Psoas muscle (tissue), 8 donors: ENCODE data around the gene CAPN15. TPM values are rescaled to one million over a fixed set of nuclear protein-coding genes. Genes with fewer than 3 reads are reported as not detected.

Experiments
- ATAC-seq, 4 donors: fragments of 200-7000 bp; cut with Tn5 transposase; one replicate each; pipeline ENCODE4 v1.9.1; 2020; ENCODE audit warnings: moderate library complexity in 3 of 4, mild to moderate bottlenecking in 2 of 4
- DNase-seq, 2 donors: peaks; one replicate each; pipeline ENCODE4 v3.0.0-alpha.2; 2020
- H3K27ac ChIP-seq: fragments of 200-600 bp; one replicate; pipeline ENCODE4 v1.8.0; 2022
- H3K27me3 ChIP-seq, 3 donors: fragments of 200-600 bp in 1 of 3; one replicate each; pipeline versions ENCODE4 v1.6.1 to v1.8.0; 2013 to 2022; ENCODE audit warnings: low read length in 2 of 3, mild to moderate bottlenecking in 2 of 3, moderate library complexity in 1 of 3; ENCODE audit not compliant: insufficient read depth in 3 of 3
- H3K36me3 ChIP-seq, 2 donors: fragments of 200-600 bp in 1 of 2; one replicate each; pipeline versions ENCODE4 v1.6.1 to v1.8.0; 2013 to 2022; ENCODE audit warnings: low read depth in 1 of 2, mild to moderate bottlenecking in 1 of 2, moderate library complexity in 1 of 2; ENCODE audit not compliant: insufficient read depth in 1 of 2
- H3K4me1 ChIP-seq: fragments of 200-600 bp; one replicate; pipeline ENCODE4 v1.8.0; 2022
- H3K4me3 ChIP-seq: fragments of 200-600 bp; one replicate; pipeline ENCODE4 v1.8.0; 2022; ENCODE audit warnings: mild to moderate bottlenecking
- H3K9me3 ChIP-seq: fragments of 200-600 bp; one replicate; pipeline ENCODE4 v1.8.0; 2022
- WGBS, 3 donors: extraction: QIAGEN DNeasy Blood & Tissue Kit; methylation state at CpG; one replicate each; pipeline versions ENCODE4 v1.1.6 to v1.1.7; 2013; 5-methylcytosine and 5-hydroxymethylcytosine counted together
- intact Hi-C, 2 donors: fragments of 100-400 bp; cut with DNase I; formaldehyde crosslinking; loops; one replicate each; pipeline versions ENCODE4 v1.11.0 to v1.14.2; 2022
- polyA plus RNA-seq, 3 donors: library from polyadenylated mRNA; stranded (reverse); fragments of 200-250 nt; gene quantifications; one replicate each; pipeline ENCODE4 v1.2.3, GENCODE V29; 2013
- total RNA-seq, 4 donors: library from RNA; stranded (reverse); fragmentation: NEBNext Ultra II Directional in 2 of 4; extraction: Animal tissue kit (Norgen Biotek cat#: 25700) in 2 of 4; gene quantifications; one replicate each; pipeline versions ENCODE4 v1.2.1 to v1.2.4, GENCODE V29; 2021 to 2023
- TF ChIP-seq, protein P1 (sequence below): fragments of 200-600 bp; IDR thresholded peaks from one replicate; pipeline ENCODE4 v1.8.0; 2022; ENCODE audit warnings: antibody characterized with exemption
- donor health status: healthy with polysubstance abuse.
- donor health status: DM: no; HTN: no; CAD: no; lungs with moderate emphysema.
- donor health status: Bipolar disorder and iron deficiency.
- donor health status: healthy.
- donor health status: DM: yes; HTN: yes; CAD: no.
- donor health status: DM: no; HTN: no; CAD: no.
- donor health status: DM: no; HTN: no; CAD: no.
- donor health status: DM: yes; HTN: yes; CAD: no.

The CAPN15 gene
- total and polyA plus RNA-seq, 7 donors = 14.9 to 32.1 (median 25.5) TPM

DNA sequence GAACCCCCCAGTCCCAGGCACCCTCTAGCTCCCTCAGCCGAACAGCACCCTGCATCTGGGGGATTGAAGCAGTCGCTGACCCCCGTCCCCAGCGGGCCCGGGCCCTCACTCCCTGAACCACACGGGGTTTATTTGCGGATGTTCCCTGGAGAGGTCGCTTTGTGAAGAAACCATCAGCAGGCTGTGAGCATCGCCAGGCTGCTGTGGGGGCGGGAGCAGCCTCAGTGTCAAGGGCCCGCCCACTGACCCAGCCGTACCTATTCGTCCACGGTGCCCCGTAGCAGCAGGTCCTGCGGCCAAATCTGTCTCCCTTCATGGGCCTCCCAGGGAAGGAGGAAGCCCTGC lies 55.9 kb downstream of the CAPN15 start:
- no peaks in the 10 kb centered on the region for H3K27me3 ChIP-seq
- no peak overlapping the region for H3K4me3 ChIP-seq
- no peak for DNase-seq
- ATAC-seq = no peak
- intact Hi-C loops = loop anchor here in 1 of 2 donors (2.0 kb wide), 1 partner anchor 77 kb away; no protein-coding TSS in a partner anchor
- peaks cover 0 to 5% of the 10 kb centered on the region in 2 donors for H3K36me3 ChIP-seq
- no peaks in the 10 kb centered on the region for H3K9me3 ChIP-seq
- WGBS, 3 donors = 59 to 71% (median 60%) methylated on average over 15 to 16 of the region's 16 CpGs
- H3K27ac ChIP-seq = no peak overlapping the region
- TF ChIP-seq, protein P1, sequence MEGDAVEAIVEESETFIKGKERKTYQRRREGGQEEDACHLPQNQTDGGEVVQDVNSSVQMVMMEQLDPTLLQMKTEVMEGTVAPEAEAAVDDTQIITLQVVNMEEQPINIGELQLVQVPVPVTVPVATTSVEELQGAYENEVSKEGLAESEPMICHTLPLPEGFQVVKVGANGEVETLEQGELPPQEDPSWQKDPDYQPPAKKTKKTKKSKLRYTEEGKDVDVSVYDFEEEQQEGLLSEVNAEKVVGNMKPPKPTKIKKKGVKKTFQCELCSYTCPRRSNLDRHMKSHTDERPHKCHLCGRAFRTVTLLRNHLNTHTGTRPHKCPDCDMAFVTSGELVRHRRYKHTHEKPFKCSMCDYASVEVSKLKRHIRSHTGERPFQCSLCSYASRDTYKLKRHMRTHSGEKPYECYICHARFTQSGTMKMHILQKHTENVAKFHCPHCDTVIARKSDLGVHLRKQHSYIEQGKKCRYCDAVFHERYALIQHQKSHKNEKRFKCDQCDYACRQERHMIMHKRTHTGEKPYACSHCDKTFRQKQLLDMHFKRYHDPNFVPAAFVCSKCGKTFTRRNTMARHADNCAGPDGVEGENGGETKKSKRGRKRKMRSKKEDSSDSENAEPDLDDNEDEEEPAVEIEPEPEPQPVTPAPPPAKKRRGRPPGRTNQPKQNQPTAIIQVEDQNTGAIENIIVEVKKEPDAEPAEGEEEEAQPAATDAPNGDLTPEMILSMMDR = no peak
- H3K4me1 ChIP-seq = peaks cover 33% of the 10 kb centered on the region

DNA sequence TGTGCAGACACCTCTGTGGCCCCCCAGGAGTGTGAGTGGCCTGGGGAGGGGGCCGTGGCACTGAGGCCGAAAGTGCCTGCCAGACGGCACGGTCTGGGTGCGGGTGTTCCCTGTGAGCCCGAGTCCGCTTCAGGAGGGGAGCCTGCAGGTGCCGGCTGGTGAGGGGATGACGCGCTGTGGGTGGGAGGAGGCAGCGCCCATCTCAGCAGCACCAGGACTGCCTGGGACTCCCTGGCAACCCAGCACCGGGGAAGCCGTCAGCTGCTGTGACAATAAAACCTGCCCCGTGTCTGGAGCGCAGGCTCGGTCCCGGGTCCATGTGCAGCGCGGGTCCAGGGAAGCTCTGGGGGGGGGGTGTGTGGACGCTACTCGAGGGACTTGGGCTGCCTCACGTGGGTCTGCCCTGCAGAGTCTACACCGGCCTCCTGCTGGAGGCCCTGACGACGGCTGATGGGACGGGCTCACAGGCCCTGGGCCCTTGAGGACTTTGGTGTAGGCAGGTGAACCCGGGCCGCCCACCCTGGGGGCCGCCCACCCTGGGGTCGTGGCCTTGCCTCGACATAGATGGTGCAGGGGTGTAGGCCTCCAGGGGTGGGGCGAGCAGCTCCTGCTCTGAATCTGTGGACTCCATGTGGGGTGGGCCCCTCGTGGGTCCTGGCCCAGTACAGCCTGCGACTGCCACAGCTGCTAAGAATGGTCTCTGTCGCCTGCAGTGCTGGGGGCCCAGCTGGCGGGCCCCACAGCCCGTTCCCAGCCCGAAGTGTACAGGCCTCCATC lies 56.5 kb downstream of the CAPN15 start:
- no peak overlapping the region for H3K27ac ChIP-seq
- TF ChIP-seq, protein P1 = no peak
- DNase-seq (no peak), ATAC-seq (no peak)
- 50 to 65% (median 58%) methylated on average over 34 to 38 of the region's 38 CpGs for WGBS, 3 donors
- intact Hi-C loops = loop anchor here in 1 of 2 donors (2.0 kb wide), 1 partner anchor 77 kb away; no protein-coding TSS in a partner anchor
- H3K4me3 ChIP-seq = no peak overlapping the region
- H3K4me1 ChIP-seq = peaks cover 33% of the 10 kb centered on the region
- H3K36me3 ChIP-seq = peaks cover 0 to 5% of the 10 kb centered on the region in 2 donors
- no peaks in the 10 kb centered on the region for H3K9me3 ChIP-seq
- no peaks in the 10 kb centered on the region for H3K27me3 ChIP-seq

DNA sequence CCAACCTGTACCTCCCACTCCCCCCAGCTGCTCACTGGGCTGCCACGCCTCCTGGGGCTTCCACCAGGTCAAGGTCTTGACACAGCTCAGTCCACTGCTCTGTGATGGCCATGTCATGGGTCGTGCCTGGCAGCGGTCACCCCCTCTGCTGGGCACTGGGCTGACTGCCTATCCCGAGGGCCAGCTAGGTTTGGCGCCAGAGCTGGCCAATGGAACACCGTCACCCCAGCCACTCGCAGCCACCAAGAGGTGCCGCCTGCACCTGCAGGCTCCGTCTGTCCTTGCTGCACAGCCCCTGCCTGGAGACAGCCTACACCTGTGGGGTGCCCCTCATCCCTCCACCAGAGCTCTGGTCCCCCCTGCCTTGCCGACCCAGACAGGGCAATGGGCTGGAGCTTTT lies 57.8 kb downstream of the CAPN15 start:
- TF ChIP-seq, protein P1 = no peak
- DNase-seq (no peak), ATAC-seq (no peak)
- no peak overlapping the region for H3K27ac ChIP-seq
- H3K4me3 ChIP-seq = no peak overlapping the region
- WGBS, 3 donors = 9 to 24% (median 12%) methylated on average over 10 of the region's 10 CpGs
- no peaks in the 10 kb centered on the region for H3K9me3 ChIP-seq
- intact Hi-C loops = no loop called here
- H3K4me1 ChIP-seq = peaks cover 33% of the 10 kb centered on the region
- H3K36me3 ChIP-seq = peaks cover 0 to 5% of the 10 kb centered on the region in 2 donors
- no peaks in the 10 kb centered on the region for H3K27me3 ChIP-seq

DNA sequence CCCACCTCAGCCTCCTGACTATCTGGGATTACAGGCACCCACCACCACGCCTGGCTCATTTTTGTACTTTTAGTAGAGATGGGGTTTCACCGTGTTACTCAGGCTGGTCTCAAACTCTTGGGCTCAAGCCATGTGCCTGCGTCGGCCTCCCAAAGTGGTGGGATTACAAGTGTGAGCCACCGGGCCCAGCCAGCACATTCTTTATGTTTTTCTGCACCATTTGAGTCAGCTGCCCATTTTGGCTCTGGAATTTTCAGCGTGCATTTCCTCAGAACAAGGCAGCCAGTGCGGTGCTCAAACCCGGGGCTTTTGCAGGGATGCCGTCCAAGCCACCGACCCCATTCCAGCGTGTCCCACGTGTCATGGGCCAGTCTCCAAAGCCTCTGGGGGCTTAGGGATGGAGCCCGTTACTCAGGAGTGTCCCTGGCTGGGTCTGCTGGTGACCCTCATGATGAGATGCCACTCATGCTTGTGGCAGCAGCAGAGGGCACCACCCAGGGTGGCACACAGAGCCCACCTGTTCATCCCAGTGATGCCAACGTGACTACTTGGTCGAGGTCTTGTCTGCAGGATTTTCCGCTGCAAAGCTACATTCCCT lies 58.6 kb downstream of the CAPN15 start:
- 14 to 23% (median 16%) methylated on average over 16 of the region's 16 CpGs for WGBS, 3 donors
- TF ChIP-seq, protein P1 = no peak
- H3K27ac ChIP-seq = no peak overlapping the region
- intact Hi-C loops = no loop called here
- no peak for DNase-seq
- no peaks in the 10 kb centered on the region for H3K36me3 ChIP-seq
- no peak for ATAC-seq
- H3K9me3 ChIP-seq = no peaks in the 10 kb centered on the region
- H3K27me3 ChIP-seq = no peaks in the 10 kb centered on the region
- H3K4me1 ChIP-seq = peaks cover 33% of the 10 kb centered on the region
- no peak overlapping the region for H3K4me3 ChIP-seq
